HuH-7.5 (cell line): ENCODE data around the gene DGKQ.
"Not testable (repeated sequence)": the region's sequence is repeated elsewhere in the genome, so short reads cannot be mapped to it uniquely, and the experiment has no call there.

Experiments used
- DNase-seq: peaks from one replicate; pipeline ENCODE4 v3.0.0; 2011; ENCODE audit warnings: low spot score

Gene DGKQ

GRCh38 chr4:948101-948935 is 25.1 kb downstream of the DGKQ start:
- DNase-seq = no peak

- no peak for DNase-seq
Observed at GRCh38 chr4:947491-947971, 25.8 kb downstream of the DGKQ start.

GRCh38 chr4:946517-947471 is 26.6 kb downstream of the DGKQ start:
- DNase-seq = no peak

GRCh38 chr4:946103-946450 is 27.3 kb downstream of the DGKQ start:
- DNase-seq = no peak

GRCh38 chr4:945274-946102 is 27.9 kb downstream of the DGKQ start:
- DNase-seq = no peak

GRCh38 chr4:939508-939907 is 33.9 kb downstream of the DGKQ start:
- DNase-seq = not testable (repeated sequence)

- DNase-seq = peak; percentile 66
Observed at GRCh38 chr4:932713-933070, 40.7 kb downstream of the DGKQ start.

GRCh38 chr4:931960-932712 is 41.2 kb downstream of the DGKQ start, which contains the start of the genes GAK and TMEM175:
GAK (minus strand) TSS chr4:932316; CDS start chr4:932187, 129 bp downstream.
TMEM175 (plus strand) TSS chr4:932460; CDS start chr4:947740, 15,280 bp downstream.
- DNase-seq = peak; percentile 99

- DNase-seq = no peak
Observed at GRCh38 chr4:931194-931959, 42.0 kb downstream of the DGKQ start.

DNA sequence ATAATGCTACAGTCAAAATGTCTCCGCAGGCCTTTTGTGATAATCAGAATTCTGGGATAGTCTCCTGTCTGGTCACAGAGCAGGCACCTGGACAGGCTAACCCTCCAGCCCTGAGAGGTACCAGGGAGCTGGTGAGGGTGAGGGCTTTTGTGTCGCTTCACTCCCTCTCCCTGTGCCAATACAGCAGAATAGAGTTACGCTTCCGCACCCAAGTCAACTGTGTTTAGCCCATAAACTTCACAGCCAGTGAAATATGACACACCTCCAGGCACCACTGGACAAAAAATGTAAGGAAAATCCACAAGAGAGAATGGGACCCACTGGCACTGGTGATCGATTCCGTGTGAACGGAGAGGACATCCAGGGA is 42.6 kb downstream of the DGKQ start:
- no peak for DNase-seq

DNA sequence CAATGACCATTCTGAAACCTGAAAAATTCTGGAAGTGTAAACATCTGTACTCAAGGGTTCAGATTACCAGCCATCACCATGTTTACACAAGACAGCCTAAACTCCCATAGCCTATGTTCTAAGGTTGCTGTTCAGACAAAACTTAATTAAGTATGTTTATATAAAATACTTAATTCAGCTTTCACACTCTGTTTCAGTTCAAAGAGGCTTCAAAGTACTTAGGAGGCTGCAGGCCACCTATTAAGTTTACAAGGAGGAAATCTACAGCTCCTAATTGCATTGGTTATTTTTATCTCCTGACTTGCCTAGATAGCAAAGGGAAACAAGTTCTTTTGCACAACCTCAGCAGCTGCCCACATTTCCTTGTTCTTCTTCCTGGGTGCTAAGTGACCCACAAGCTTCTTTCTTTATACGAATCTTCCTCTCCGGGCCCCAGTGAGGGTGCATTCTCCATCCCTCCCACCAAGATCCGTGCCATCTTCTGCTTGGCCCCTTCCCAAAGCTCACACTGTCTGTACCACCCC is 43.3 kb downstream of the DGKQ start:
- DNase-seq = peak; percentile 77

DNA sequence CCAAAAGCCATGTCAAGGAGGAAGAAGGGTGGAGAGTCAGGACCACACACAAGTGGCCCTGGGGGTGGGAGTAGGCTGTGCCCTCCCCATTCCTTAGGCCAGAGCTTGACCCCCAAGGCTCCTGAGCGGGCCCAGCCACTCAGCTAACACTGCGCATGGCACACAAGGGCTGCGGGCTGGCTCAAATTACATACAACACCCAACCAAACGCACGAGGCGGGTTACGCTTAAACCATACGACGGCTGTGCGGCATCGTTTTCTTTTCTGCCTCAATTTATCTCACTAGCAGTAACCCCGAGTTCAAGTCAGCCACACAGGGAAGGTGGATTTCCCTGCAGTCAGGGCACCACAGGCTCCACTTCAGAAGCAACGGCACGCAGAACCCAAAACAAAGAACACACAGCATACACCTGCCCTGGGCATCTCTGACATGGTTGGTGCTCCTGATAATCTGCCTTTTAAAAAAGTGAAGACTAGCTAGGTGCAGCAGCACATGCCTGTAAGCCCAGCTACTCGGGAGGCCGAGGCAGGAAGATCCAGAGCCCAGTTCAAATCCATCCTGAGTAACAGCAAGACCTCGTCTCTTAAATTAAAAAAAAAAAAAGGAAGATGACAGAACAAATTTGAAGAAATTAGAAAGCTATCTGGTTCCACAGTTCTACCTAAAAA is 44.1 kb downstream of the DGKQ start:
- no peak for DNase-seq

DNA sequence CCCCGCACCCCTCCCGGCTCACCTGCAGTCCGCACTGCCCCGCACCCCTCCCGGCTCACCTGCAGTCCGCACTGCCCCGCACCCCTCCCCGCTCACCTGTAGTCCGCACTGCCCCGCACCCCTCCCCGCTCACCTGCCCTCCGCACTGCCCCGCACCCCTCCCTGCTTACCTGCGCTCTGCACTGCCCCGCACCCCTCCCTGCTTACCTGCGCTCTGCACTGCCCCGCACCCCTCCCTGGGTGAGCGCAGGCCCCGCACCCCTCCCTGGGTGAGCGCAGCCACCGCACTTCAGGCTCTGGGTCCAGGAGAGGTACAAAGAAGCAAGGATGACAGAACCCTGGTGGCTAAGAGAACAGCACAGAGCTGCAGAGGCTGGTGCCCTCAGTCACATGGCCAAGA is 45.8 kb downstream of the DGKQ start:
- not testable (repeated sequence) for DNase-seq

GRCh38 chr4:926538-926937 is 46.8 kb downstream of the DGKQ start:
- DNase-seq = no peak

- DNase-seq = no peak
Observed at GRCh38 chr4:925771-926500, 47.4 kb downstream of the DGKQ start.

- DNase-seq = no peak
Observed at GRCh38 chr4:925171-925570, 48.2 kb downstream of the DGKQ start.

GRCh38 chr4:924107-925096 is 49.0 kb downstream of the DGKQ start:
- no peak for DNase-seq
